ENCODE measurements around the gene EML2. TPM values are rescaled to one million over a fixed set of nuclear protein-coding genes. Genes with fewer than 3 reads are reported as not detected.

Gene EML2
- total RNA-seq, 4 donors from 2014 or later, result 1.2 to 18.4 (median 11.6) TPM

GRCh38 chr19:45576682-45577081 is 62.5 kb downstream of the EML2 start:
- intact Hi-C loops (cut with DNase I; ENCODE audit: low total_unique reads), result no loop called here

GRCh38 chr19:45575216-45575615 is 64.0 kb downstream of the EML2 start:
- Histone ChIP-seq H3K4me3 (no peak overlapping the region), H3K36me3 (no peaks in the 10 kb centered on the region), H3K27me3 (no peaks in the 10 kb centered on the region), H3K4me1 (no peaks in the 10 kb centered on the region), H3K27ac (no peak overlapping the region), H3K9me3 (no peaks in the 10 kb centered on the region)
- DNase-seq, result no peak
- TF ChIP-seq CTCF (IDR thresholded peaks at IDR 0.05) (no peak), POLR2A (IDR thresholded peaks at IDR 0.05) (no peak)
- intact Hi-C loops (cut with DNase I; ENCODE audit: low total_unique reads), result no loop called here

More at GRCh38 chr19:45576682-45577081, 62.5 kb downstream of the EML2 start:
- no peaks in the 10 kb centered on the region for H3K36me3 ChIP-seq
- H3K4me3 ChIP-seq, result no peak overlapping the region
- H3K27me3 ChIP-seq, result no peaks in the 10 kb centered on the region
- no peaks in the 10 kb centered on the region for H3K9me3 ChIP-seq
- no peaks in the 10 kb centered on the region for H3K4me1 ChIP-seq
- H3K27ac ChIP-seq, result peak overlapping the region; percentile 4 to 54
- TF ChIP-seq CTCF (IDR thresholded peaks at IDR 0.05) (no peak), POLR2A (IDR thresholded peaks at IDR 0.05) (no peak)
- no peak for DNase-seq

- DNase-seq, result no peak
- Histone ChIP-seq H3K27me3 (no peaks in the 10 kb centered on the region), H3K9me3 (no peaks in the 10 kb centered on the region), H3K4me1 (no peaks in the 10 kb centered on the region), H3K36me3 (no peaks in the 10 kb centered on the region), H3K4me3 (no peak overlapping the region), H3K27ac (no peak overlapping the region)
- TF ChIP-seq POLR2A (IDR thresholded peaks at IDR 0.05), result no peak
- no peak for TF ChIP-seq CTCF (IDR thresholded peaks at IDR 0.05)
- intact Hi-C loops (cut with DNase I; ENCODE audit: low total_unique reads), result no loop called here
These were observed 64.7 kb downstream of the EML2 start for GRCh38 chr19:45574526-45574925.

- DNase-seq, result no peak
- H3K4me3 ChIP-seq, result no peak overlapping the region
- H3K4me1 ChIP-seq, result no peaks in the 10 kb centered on the region
- no peaks in the 10 kb centered on the region for H3K36me3 ChIP-seq
- no peaks in the 10 kb centered on the region for H3K27me3 ChIP-seq
- no peak overlapping the region for H3K27ac ChIP-seq
- no peaks in the 10 kb centered on the region for H3K9me3 ChIP-seq
- TF ChIP-seq CTCF (IDR thresholded peaks at IDR 0.05), result no peak
- no peak for TF ChIP-seq POLR2A (IDR thresholded peaks at IDR 0.05)
- intact Hi-C loops (cut with DNase I; ENCODE audit: low total_unique reads), result no loop called here
These were observed 67.6 kb downstream of the EML2 start for GRCh38 chr19:45571457-45572220.

- H3K27ac ChIP-seq, result no peak overlapping the region
- no peaks in the 10 kb centered on the region for H3K4me1 ChIP-seq
- H3K36me3 ChIP-seq, result no peaks in the 10 kb centered on the region
- intact Hi-C loops (cut with DNase I; ENCODE audit: low total_unique reads), result no loop called here
- DNase-seq, result no peak
- no peaks in the 10 kb centered on the region for H3K9me3 ChIP-seq
- H3K27me3 ChIP-seq, result no peaks in the 10 kb centered on the region
- no peak overlapping the region for H3K4me3 ChIP-seq
- no peak for TF ChIP-seq POLR2A (IDR thresholded peaks at IDR 0.05)
- peak; percentile 27 to 52 (median 48) for TF ChIP-seq CTCF (IDR thresholded peaks at IDR 0.05)
These were observed 69.4 kb downstream of the EML2 start for GRCh38 chr19:45569619-45570421.

Measured in uterus (tissue), 4 donors.